Ovary (tissue), 3 donors: Measurements from ENCODE around the gene CIZ1.

Source experiments
- CTCF ChIP-seq, 3 donors: fragments of 450-650 bp in 2 of 3; fragments of 200-600 bp in 1 of 3; IDR thresholded peaks; one replicate each; pipeline versions ENCODE4 v1.5.1 to v1.8.0; 2016 to 2022; ENCODE audit warnings: antibody characterized with exemption in 3 of 3, mild to moderate bottlenecking in 1 of 3
- EP300 ChIP-seq: sonication (generic); formaldehyde crosslinking; IDR thresholded peaks from one replicate; pipeline ENCODE4 v1.6.1; 2017; ENCODE audit warnings: antibody characterized with exemption
- POLR2A ChIP-seq: fragments of 450-650 bp; IDR thresholded peaks from one replicate; pipeline ENCODE4 v1.6.1; 2017; ENCODE audit warnings: antibody characterized with exemption, mild to moderate bottlenecking, moderate library complexity
- donor health status: DM: no; HTN: no; CAD: no.

GRCh38 chr9:128143525-128144238 lies 47.7 kb downstream of the CIZ1 start:
- TF ChIP-seq CTCF (IDR thresholded peaks at IDR 0.05) (no peak), POLR2A (no peak), EP300 (no peak)
